Glutamatergic neuron (in vitro differentiated cells): ENCODE measurements around the gene KIAA1671. TPM values are rescaled to one million over a fixed set of nuclear protein-coding genes. Genes with fewer than 3 reads are reported as not detected.

Experiments used
- DNase-seq: peaks from one replicate; pipeline ENCODE4 v3.0.0; 2022
- H3K27ac Mint-ChIP-seq: one replicate; pipeline ENCODE4 v1.8.0; 2020; ENCODE audit warnings: mild to moderate bottlenecking, mixed read lengths, inconsistent platforms; ENCODE audit not compliant: unreplicated experiment
- H3K27me3 Mint-ChIP-seq: one replicate; pipeline ENCODE4 v1.8.0; 2020; ENCODE audit warnings: mild to moderate bottlenecking, moderate library complexity, mixed read lengths, inconsistent platforms; ENCODE audit not compliant: unreplicated experiment
- H3K36me3 Mint-ChIP-seq: one replicate; pipeline ENCODE4 v1.8.0; 2020; ENCODE audit warnings: mild to moderate bottlenecking, mixed read lengths, inconsistent platforms; ENCODE audit not compliant: unreplicated experiment
- H3K4me1 Mint-ChIP-seq: one replicate; pipeline ENCODE4 v1.8.0; 2020; ENCODE audit warnings: mild to moderate bottlenecking, low read depth, mixed read lengths, inconsistent platforms; ENCODE audit not compliant: unreplicated experiment
- H3K4me3 Mint-ChIP-seq: one replicate; pipeline ENCODE4 v1.8.0; 2020; ENCODE audit warnings: mild to moderate bottlenecking, mixed read lengths, inconsistent platforms; ENCODE audit not compliant: unreplicated experiment
- H3K9me3 Mint-ChIP-seq: one replicate; pipeline ENCODE4 v1.8.0; 2020; ENCODE audit warnings: mild to moderate bottlenecking, moderate library complexity, mixed read lengths, inconsistent platforms; ENCODE audit not compliant: unreplicated experiment
- total RNA-seq: library from RNA; stranded (reverse); fragmentation: NEBNext Ultra II Directional; extraction: Animal tissue kit (Norgen Biotek cat#: 25700); gene quantifications from one replicate; pipeline ENCODE4 v1.2.1, GENCODE V29; 2021; ENCODE audit not compliant: unreplicated experiment
- TF ChIP-seq, protein P1 (sequence below): fragments of 200-600 bp; sonication (generic); IDR thresholded peaks from one replicate; pipeline ENCODE4 v1.5.0; 2021; ENCODE audit not compliant: partially characterized antibody, unreplicated experiment

KIAA1671 gene
- total RNA-seq, 1 donor from 2014 or later, result 15.3 TPM

DNA sequence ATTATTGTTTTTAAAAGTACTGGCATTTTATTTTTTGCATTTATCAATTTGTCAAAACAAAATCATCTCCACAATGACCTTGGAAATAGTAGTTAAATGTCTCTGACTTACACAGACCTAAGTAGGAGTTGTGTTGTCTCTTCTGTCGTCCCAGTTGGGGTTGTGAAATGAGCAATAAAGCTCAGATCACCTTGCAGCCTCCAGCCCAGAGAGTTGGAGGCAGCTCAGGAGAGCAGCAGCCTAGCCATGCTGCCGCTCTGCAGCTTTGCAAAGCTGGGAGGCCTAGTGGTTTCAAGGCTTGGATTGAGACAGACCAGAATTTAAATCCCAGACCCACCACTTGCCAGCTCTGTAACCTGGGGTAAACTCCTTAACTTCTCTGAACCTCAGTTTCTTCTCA lies 181.9 kb downstream of the KIAA1671 start:
- Mint-ChIP-seq H3K27me3 (no peaks in the 10 kb centered on the region), H3K4me1 (peaks cover 9% of the 10 kb centered on the region), H3K4me3 (no peak overlapping the region), H3K27ac (no peak overlapping the region), H3K36me3 (peaks cover 12% of the 10 kb centered on the region), H3K9me3 (peaks cover under 1% of the 10 kb centered on the region)
- TF ChIP-seq, protein P1, sequence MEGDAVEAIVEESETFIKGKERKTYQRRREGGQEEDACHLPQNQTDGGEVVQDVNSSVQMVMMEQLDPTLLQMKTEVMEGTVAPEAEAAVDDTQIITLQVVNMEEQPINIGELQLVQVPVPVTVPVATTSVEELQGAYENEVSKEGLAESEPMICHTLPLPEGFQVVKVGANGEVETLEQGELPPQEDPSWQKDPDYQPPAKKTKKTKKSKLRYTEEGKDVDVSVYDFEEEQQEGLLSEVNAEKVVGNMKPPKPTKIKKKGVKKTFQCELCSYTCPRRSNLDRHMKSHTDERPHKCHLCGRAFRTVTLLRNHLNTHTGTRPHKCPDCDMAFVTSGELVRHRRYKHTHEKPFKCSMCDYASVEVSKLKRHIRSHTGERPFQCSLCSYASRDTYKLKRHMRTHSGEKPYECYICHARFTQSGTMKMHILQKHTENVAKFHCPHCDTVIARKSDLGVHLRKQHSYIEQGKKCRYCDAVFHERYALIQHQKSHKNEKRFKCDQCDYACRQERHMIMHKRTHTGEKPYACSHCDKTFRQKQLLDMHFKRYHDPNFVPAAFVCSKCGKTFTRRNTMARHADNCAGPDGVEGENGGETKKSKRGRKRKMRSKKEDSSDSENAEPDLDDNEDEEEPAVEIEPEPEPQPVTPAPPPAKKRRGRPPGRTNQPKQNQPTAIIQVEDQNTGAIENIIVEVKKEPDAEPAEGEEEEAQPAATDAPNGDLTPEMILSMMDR, result no peak
- DNase-seq, result no peak

DNA sequence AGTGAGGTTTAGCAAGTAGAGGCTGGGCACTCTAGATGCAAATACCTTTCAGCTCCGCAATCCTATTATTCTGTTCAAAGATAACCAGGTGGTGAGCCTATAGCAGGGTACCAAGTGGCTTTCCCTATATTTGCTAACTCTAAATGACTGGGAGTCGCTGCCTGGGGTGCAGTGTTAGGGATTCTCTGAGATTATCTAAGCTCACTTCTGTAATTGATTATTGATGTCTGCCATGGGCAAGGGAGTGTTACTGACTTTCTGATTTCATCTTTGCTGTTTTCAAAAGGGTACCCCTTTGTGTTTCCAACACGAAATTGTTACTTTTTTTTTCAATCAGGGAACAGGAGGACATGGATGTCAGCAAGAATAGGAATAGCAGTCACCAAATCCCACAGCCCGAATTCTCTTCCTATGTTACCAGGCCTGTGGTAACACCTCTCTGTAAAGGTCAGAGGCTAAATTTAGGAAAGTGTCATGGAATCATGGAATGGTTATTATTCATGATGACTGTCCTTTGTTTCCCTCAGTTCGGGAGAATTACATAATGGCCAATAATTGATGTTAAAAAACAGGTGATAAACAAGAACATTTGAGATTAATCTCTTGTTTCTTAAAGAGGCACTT lies 184.5 kb downstream of the KIAA1671 start:
- Mint-ChIP-seq H3K4me3 (no peak overlapping the region), H3K4me1 (peaks cover 14% of the 10 kb centered on the region)
- TF ChIP-seq, protein P1, result no peak

DNA sequence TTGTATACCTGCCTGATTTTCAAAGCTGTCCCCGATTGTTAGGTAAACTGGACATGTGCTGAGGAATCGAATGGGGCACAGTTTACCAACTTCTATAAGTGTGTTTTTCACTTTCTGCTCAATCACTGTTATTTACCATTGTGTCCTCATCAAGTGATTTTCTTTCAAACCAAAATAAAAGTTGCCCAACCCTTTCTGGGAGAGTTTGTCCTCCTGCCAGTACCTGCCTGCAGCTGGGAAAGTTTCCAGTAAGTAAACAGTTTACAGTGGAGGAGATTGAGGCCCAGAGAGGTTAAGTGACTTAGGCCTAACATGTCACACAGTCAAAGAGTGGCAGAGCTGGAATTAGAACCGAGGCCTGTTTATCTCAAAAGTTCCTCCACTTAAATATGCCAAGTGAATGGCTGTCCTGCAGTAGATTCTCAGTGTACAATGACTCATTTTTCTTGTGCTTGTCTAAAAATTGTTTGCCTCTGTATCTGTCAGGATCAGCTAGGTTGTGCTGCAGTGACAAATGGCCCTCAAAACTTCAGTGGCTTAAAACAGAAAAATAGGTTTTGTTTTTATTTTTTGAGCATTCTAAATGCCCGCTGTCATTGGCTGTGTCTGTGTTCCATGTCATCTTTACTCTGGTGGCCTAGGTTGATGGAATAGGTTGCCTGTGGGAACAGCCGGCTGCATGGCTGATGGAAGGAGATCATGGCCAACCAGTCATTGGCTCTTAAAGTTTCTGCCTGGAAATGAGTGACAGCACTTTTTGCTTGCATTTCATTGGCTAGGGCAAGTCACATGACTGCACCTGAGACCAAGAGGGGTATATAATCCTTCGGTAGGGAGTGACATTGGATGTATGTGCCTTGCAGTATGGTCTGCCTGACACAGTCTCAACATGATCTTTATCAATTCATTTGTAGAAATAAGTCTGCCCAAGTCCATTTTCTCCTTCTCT lies 185.3 kb downstream of the KIAA1671 start:
- no peak for DNase-seq
- Mint-ChIP-seq H3K36me3 (peaks cover 15% of the 10 kb centered on the region), H3K4me3 (no peak overlapping the region), H3K27ac (no peak overlapping the region), H3K4me1 (peaks cover 14% of the 10 kb centered on the region), H3K9me3 (peaks cover 6% of the 10 kb centered on the region), H3K27me3 (peaks cover 3% of the 10 kb centered on the region)
- TF ChIP-seq, protein P1, result no peak

More for the DNA sequence above, 184.5 kb downstream of the KIAA1671 start:
- peaks cover 3% of the 10 kb centered on the region for H3K27me3 Mint-ChIP-seq
- peaks cover 15% of the 10 kb centered on the region for H3K36me3 Mint-ChIP-seq
- H3K9me3 Mint-ChIP-seq, result peaks cover 6% of the 10 kb centered on the region
- no peak for DNase-seq
- no peak overlapping the region for H3K27ac Mint-ChIP-seq

DNA sequence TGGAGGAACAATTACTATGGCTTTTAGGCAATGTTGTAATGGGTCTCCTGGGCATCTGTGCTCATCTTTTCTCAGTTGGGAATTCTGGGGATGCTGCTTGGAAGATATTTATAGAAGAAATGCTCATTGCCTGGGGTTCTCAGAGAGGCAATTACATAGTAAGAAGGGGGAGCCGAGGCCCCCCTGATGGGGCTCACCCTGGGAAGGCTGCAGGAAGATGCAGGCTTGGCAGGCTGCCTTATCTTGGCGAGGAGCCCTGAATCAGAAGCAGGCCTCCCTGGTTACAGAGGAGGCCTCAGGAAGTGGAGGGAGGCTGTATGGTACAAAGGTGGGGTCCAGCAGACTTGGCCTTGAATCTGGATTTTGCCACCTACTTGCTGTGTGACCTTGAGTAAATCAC lies 186.5 kb downstream of the KIAA1671 start:
- Mint-ChIP-seq H3K27me3 (peaks cover 9% of the 10 kb centered on the region), H3K36me3 (peaks cover 15% of the 10 kb centered on the region), H3K4me3 (no peak overlapping the region), H3K9me3 (peaks cover 8% of the 10 kb centered on the region), H3K27ac (no peak overlapping the region), H3K4me1 (peaks cover 19% of the 10 kb centered on the region)
- no peak for DNase-seq
- TF ChIP-seq, protein P1, result no peak
